DMS53 (cell line): ENCODE results near the gene PPP6R2.
A peak's percentile ranks its signal among the peaks of the same experiment; 100 is the strongest.

Source experiments
- DNase-seq: peaks from one replicate; lab custom pipeline; 2025; lab: John Stamatoyannopoulos, UW

Gene PPP6R2

DNA sequence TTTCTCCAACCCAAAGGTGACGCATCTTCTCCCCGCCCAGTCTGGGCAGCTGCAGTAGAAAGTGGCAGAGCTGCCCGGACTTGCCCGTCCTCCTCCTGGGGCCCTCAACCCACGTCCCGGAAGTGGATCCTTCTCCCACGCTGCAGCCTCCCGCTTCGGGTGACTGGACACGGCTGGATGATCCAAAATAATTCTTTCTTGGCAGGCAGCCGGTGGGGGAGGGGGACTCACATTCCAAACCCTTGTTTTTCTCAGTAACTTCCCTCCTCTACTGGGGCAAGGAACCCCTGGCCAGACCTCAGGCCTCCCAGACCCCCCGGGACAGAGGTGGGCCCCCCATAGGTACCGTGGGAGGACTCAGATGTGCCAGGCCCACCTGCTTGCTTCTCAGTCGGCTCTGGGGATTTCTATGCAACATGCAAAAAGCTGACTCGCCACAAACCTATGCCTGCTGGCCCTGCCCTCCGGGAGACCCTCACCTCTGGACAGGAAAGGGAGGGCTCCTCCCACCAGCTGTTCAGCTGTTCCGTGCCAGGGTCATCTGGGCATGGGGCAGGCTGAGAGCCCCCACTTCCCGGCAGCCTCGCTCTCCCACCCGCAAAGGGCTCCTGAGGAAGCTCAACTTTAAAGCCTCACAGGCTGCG, 37.1 kb upstream of the PPP6R2 start:
- peak; percentile 96 for DNase-seq

DNA sequence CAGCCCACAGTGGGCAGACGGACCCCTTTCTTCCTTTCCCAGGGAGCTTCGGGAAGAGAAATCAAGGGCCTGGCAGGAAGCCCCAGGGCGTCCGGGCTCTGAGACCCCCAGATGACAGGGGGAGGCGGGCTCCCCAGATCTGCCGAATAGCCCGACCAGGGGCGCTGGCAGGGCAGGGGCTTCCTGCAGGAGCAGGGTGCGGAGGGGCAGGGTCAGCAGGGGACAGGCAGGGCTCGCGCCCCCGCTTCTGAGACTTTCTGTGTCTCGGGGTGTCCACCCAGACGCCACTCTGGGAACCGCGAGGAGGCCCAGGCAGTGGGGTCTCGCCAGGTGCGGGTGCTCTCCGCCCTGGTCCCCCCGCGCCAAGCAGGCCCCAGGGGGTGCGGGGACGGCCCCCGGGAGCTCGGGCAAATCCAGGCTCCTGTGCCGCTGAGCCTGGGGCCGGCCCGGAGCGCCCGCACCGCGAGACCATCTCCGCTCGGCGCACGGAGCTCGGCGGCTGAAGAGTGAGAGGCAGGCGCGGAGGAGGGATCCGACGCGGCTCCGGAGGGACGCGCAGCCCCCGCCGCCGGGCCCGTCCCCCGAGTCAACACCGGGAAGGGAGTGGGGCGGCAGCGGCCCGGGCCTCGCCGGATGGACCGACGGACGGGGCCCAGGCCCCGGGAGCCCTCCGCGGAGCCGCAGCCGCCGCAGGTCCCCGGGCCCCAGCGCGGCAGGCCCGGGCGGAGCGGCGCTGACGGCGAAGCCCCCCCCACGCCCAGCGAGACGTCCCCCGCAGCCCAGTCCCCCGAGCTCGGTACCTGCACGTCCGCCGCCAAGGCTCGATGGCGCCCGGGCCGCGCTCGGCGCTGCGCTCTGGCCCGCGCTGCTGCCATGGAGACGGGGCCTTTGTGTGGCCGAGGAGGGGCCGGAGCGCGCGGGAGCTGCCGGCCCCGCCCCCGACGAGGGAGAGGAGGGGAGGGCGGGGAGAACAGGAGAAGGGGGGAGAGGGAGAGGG, 36.1 kb upstream of the PPP6R2 start, which contains the start of gene PLXNB2:
Gene PLXNB2 (minus strand): TSS at position 894 of the 997 bp plus-strand sequence. CDS start 17,062 bp downstream, outside the sequence.
- DNase-seq, result peak; percentile 90

DNA sequence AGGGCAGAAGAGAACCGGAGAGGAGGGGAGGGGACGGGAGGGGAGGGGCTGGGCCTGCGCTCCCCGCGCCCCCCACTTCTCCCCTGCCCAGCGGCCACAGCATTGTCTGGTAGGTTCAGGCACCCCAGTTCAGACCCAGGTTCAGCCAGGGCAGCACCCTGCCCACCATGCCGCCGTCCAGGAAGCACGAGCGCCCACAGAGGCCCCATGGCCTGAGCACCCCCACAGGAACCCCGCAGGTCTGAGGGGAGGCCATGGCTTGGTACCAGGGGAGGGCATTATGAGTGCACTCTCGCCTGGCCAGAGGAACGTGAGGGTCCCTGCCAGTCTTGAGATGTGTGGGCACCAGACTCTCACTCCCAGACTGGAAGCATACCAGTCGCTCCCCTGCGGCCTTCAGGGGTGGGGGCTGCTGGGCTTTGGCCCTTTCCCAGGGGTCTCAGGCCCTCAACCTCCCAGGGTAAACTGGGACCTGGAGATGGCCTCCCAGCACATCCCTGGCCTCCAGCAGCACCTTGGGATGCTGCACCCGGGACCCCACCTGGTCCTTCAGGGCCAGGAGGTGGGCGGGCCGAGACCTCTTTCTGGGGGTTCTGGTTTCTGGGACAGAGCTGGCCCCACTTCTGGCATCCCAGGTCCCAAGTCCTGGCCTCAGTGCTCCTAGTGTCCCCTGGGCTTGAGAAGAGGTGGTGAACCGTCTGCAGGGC, 35.1 kb upstream of the PPP6R2 start:
- no peak for DNase-seq

DNA sequence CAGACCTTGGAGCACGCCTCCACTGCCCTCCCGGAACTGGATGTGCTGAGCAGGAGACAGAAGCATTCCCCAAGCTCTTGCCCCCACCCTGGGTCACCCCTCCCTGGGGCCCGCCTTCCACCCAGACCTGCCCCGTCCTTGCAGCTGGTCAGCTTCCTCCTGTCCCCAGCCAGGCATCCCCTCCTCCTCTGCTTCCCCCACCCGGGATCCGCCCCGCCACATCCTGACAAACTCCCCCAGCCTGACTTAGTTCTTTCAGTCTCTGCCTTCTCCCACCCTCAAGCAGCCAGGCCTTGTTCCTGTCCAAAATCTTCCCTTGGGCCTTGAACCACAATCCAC, 34.6 kb upstream of the PPP6R2 start:
- peak; percentile 46 for DNase-seq

DNA sequence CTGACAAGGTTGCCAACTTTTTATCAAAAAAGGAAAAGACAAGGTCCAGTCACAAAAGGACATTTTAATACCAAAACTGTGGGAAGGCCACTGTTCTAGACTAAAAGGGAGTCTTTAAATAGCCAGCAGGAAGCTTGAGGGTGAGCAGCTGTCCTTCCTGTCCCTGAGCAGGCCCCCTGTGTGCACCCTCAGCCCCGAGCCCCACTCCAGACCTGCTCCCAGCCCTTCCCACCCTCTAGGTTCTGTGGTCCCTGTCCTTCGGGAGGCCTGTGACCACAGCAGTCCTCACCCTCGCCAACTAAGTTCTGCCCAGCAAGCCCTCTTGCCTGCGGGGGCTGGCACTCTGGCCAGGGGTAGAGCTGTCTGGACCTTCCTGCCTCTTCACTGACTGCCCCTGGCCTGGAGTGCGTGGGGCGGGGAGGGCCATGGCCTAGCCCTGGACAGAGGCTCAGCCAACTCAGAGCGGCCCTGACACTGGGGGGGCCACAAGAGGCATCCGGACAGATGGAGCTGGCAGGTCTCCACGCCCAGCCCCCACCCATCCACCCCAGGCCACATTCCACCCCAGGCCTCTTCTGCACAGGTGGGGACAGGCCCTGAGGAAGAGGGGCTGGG, 34.0 kb upstream of the PPP6R2 start:
- DNase-seq, result peak; percentile 28

DNA sequence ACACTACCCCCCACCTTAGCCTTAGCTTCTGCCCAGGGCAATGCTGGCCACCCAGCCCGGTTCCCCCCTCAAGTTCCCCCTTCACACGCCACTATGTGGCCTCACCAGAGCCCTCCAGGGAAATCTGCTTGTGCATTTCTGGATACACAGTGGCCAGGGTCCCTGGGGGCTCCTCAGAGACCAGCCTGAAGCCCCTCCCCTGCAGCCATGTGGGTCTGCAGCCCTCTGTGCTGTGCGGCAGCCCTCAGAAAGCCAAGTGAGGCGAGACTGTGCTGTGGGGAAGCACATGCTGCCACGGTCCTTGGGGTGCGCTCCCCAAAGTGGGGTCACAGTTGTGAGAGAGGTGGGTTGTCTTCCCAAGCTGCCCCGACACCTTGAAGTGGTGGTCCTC, 33.5 kb upstream of the PPP6R2 start:
- DNase-seq, result no peak

DNA sequence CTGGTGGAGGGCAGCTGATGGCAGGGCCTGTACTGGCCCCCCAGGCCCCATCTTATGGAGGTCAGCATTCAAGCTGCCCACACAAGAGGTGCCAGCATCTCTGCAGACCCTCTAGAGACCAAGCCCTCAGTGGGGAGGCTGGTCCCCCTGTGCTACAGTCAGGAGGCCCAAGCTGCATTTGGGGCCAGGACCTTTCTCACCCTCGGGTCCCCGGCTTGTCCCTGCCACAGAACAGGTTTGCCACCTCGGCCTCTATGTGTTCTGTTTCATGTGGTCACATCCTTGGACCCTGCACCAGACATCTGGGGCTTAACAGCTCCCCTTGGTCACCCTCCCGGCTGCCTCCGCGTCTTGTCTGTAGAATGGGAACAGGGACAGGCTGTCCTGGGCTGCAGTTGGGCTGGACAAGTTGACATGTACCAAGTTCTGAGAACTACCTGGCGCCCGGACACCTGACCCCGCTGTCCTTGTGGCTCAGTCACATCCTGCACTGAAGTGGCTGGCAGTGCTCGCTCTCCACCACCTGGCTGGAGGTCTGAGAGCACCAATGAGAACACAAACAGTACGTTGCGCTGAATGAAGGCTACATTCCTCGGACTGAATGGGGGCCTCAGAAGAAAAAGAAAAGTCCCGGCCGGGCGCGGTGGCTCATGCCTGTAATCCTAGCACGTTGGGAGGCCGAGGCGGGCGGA, 33.0 kb upstream of the PPP6R2 start:
- peak; percentile 90 for DNase-seq

DNA sequence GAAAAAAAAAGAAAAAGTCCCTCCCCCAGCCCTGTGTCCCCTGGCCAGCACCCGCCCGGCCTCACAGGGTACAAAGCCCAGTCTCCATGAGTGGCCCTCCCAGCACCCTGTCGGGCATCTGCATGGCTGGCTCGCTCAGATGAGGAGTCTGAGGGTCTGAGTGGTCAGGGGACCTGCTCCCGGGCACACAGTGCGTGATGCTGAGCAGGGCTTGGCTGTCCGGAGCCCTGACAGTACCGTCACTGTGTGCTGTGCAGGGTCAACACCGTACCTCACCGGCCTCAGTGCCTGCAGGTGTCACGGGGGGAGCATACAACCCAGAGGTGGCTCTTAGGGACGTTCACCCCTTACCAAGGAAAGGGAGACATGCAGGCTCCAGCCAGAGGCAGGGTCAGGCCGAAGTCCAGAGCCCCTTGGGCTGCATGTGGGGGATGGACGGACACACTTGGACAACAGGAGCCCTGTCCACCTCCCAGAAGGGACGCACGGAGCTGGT, 32.1 kb upstream of the PPP6R2 start:
- no peak for DNase-seq

DNA sequence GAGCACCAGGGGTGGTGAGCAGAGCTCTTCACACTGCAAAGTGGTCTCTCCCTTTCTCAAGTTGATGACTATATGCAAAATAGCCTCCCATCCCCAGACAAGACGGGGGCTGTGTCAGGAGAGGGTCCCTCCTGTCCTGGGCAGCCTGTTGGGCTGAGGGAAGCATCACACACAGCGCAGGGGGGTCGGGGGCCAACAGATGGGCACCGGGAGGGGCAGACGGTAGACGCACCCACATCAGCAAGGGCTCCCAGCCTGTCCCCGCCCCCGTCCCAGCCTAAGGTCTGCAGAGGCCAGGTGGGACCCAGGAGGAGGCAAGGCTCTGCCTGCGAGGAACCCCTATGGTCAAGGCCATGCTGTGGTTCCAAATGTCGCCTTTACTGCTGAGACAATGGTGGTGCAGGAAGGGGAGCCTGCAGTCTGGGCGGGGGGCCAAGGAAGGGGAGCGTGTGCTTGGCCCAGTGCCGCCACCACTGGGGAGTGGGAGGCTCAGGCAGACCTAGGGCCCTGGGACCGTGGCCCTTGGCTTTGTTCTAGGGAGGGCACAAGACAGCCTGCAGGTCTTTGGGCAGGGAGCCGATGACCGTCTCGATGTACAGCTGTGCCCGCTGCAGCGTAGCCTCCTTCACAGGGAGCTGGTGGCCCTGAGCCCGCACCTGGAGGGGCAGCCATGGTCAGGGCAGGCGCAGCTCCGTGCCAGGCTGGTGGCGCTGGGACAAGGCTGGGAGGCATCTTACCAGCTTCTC, 31.3 kb upstream of the PPP6R2 start:
- no peak for DNase-seq

DNA sequence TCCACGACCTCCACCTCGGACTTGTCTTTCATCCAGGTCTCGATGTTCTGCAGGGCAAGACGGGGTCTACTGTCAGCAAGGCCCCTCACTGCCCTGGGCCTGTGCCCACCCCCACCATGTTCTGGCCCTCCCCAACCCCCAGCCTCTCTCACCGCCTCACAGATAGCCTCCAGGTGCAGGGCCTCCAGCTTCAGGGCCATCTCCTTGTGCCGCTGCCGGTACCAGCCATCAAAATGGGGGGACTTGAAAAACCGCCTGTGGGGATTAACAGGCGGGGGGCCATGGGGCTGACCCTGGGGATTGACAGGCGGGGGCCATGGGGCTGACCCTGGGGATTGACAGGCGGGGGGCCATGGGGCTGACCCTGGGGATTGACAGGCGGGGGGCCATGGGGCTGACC, 30.8 kb upstream of the PPP6R2 start:
- DNase-seq, result no peak

DNA sequence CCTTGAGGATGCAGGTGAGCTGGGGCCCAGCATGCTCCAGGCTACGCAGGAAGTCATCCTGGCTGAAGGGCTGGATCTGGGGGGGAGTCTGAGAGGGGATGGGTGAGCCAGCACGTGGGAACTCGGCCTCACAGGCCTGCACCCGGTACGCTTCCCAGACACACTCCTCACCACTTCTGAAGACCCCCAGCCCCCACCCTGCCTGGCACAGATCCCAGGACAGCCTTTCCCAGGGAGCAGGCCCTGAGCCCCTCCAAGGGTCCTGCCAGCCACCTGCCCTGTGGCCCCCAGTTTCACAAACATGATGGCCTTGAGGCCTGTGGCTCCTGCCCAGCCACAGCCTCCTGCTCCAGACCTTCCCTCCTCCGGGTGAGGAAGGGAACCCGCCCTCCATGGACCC, 30.1 kb upstream of the PPP6R2 start:
- no peak for DNase-seq

DNA sequence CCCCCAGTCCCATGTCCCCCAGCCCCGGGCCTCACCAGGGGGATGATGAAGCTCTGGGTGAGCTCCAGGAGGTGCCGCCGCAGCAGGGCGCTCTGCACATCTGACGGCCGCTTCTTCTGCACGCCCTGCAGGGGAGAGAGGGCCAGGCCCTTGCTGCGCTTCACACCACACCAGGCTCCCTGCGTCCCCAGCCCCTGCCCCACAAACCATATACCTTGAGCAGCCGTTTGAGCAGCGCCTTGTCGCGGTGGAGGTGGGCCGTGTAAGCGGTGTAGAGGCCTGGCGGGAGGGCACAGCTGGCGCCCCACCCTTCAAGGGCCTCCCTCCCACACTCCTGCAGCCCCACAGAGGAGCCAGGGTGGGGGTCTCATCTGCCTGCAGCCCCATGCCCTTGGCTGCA, 29.5 kb upstream of the PPP6R2 start:
- no peak for DNase-seq

DNA sequence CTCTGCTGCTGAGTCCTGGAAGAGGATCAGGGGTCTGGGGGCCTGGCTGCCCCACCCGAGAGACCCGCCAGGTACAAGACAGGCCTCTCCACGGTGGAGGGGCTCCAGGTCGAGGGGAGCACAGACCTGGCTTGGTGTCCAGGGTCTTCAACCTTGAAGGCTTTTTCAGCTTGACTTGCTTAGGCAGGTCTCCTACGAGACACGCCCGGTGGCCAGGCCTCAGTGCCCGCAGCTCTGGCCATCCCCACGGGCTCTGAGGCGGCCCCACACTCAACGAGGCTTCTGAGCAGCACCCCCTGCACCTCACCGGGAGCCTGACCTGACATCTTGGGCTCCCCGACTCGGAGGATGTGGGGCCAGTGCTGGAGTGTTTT, 29.1 kb upstream of the PPP6R2 start:
- no peak for DNase-seq

DNA sequence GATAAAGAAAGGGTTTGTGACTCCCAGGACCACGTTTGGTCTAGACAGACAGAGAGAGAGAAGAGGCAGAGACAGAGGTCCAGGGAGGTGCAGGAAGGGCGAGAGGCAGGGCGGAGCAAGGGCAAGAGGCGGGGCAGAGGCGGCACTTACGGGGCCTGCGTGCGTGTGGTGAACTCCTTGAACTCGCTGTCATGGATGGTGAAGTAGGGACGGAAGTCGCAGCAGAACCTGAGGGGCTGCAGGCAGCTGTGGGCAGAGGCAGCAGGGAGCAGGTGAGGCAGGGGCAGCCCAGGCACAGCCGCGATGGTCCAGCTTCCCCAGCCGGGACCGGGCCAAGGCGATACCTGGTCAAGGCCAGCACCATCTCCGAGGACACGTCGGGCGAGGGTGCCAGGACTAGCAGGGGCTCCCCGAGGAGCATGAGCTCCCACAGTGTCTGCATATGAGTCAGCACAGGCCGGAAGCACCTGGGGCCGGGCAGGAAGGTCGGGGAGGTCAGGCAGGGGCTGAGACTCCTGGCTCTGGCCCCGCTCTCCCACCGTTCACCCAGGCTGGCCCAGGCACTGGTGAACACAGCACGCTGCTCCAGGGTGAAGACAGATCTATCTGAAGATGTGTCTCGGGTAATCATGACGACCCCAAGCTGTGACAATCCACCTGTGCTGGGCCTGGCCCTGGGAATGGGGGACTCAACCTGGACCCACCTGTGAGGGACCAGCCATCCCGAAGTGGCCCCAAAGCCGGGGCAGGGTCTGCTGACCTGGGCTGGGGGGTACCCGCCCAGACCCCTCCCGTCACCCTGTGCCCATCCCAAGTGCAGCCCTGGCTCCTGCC, 28.5 kb upstream of the PPP6R2 start:
- DNase-seq, result peak; percentile 90

DNA sequence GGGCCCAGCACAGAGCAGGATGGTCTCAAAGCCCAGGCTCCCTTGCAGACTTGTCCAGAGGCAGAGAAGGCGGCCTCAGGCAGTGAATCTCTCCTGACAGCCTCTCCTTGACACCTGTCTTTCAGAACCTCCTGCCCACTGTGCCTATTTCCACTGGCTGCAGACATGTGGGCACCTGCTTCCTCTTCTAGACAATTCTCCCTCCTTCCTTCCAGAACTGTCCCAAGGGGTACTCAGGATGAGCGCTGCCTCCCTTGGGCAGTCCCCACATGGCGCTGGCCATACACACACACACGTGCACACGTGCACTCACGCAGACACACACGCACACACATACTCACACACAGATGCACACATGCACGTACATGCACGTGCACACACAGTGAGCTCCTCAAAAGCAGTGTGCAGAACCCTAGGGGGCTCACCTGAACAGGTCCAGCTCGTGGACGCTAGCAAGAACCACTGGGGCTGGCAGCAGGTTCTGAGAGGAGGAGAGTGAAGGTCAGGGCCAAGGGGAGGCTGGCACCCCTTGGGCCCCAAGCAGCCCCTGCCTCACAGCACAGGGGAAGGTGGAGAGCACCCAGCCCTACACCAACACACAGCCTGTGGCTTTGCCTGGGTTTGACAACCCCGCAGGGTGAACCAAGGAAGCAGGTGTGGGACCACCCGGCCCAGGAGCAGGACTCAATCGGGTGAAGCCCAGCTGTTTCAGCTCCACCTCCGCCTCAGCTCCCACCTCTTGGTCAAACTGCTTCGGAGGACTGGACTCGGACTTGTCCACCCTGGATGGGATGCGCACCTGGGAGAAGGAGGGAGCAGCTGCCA, 27.6 kb upstream of the PPP6R2 start:
- peak; percentile 47 for DNase-seq

DNA sequence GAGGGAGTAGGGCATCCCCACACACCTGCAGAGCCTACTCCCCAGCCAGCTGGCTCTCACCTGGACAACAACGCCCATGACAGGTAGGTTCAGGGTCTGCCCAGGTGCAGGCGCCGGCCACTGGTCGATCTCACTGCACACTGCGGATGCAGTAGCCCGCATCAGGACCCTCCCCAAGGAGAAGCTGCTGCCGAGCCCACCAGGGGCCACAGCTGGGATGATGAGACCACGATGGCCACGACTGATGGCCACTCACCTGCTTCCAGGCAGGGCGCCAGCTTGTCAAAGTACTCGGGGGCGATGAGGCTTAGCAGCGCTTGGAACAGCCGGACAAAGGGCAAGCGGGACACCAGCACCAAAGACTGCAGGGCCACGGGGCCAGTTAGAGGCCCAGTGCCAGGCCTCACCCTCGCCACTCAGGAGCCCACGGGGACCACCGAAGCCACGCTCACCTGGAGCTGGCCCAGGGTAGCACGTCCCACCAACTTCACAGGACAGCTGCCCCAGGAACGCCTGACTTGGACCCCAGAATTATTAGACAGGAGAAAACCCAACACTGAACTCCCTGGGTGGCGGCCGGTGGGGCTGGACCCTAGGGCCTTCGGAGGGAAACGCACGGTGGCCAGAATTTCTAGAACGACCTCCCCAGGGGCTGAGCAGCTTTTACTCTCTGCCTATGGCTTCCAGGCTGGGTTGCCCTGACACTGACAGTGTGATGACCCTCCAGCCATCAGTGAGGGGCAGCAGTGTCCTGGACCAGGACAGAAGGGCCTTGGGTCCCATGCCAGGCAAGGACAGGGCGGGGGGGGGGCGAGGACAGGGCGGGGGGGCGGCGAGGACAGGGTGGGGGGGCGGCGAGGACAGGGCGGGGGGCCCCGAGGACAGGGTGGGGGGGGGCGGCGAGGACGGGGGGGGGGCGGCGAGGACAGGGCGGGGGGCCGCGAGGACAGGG, 26.7 kb upstream of the PPP6R2 start:
- peak; percentile 66 for DNase-seq

DNA sequence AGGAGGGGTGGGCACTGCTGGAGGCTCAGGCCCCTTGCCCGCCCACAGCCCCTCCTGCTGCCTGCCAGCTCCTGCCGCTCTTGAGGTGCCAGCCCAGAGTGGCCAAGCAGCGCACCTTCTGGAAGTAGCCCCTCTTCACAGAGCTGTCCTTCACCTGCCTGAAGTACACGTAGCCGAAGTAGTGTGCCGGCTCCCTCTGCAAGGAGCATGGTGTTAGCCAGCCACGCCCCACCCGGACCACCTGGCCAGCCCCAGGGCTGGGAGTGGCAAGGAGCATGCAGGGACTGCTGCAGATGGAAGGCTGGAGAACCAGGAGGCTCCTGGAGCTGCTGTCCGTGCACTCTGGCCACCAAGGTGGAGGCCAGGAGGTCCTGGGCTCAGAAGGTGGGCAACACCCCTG, 25.9 kb upstream of the PPP6R2 start:
- no peak for DNase-seq

DNA sequence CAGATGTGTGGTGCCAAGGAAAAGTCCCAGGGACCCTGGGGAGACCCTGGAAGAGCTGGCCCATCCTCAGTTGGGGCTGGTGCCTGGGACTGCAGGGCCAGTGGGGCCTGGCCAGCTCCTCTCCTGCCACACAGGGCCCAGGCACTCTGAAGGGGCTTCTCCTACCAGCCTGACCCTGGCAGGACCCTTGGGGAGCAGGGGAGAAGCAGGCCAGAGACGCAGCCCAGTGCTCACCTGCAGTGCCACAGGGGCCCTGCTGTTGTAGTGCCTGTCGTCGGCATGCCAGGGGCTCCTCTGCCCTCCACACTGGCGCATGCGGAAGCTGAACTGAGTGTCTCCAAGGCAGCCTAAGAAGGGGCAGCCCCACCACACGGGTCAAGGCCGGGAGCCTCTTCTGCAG, 25.5 kb upstream of the PPP6R2 start:
- DNase-seq, result no peak
